ENCODE data around the gene CALHM6.

DNA sequence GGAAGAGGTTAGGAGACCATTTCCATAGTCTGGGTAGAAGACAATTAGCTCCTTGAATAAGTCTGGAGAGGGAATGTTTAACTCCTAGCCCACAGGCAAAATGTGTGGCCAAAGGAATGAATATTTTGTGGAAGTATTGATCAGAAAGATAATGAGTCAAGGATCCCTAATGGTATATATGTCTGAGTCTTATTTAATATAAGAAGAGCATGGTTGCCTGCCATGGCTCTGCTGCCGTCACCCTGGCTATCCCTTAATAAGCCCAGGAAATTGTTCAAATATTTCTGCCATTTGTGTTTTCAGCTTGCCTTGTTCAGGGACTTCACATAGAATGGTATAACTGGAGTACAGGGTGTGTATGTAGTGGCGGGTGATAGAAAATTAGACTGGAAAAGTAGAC is 18.1 kb upstream of the CALHM6 start:
- no peak for TF ChIP-seq EZH2phosphoT487 (IDR thresholded peaks at IDR 0.05)
- TF ChIP-seq, protein P1, sequence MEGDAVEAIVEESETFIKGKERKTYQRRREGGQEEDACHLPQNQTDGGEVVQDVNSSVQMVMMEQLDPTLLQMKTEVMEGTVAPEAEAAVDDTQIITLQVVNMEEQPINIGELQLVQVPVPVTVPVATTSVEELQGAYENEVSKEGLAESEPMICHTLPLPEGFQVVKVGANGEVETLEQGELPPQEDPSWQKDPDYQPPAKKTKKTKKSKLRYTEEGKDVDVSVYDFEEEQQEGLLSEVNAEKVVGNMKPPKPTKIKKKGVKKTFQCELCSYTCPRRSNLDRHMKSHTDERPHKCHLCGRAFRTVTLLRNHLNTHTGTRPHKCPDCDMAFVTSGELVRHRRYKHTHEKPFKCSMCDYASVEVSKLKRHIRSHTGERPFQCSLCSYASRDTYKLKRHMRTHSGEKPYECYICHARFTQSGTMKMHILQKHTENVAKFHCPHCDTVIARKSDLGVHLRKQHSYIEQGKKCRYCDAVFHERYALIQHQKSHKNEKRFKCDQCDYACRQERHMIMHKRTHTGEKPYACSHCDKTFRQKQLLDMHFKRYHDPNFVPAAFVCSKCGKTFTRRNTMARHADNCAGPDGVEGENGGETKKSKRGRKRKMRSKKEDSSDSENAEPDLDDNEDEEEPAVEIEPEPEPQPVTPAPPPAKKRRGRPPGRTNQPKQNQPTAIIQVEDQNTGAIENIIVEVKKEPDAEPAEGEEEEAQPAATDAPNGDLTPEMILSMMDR (IDR thresholded peaks at IDR 0.05): no peak
